ENCODE results near the gene POP4.

The POP4 gene

DNA sequence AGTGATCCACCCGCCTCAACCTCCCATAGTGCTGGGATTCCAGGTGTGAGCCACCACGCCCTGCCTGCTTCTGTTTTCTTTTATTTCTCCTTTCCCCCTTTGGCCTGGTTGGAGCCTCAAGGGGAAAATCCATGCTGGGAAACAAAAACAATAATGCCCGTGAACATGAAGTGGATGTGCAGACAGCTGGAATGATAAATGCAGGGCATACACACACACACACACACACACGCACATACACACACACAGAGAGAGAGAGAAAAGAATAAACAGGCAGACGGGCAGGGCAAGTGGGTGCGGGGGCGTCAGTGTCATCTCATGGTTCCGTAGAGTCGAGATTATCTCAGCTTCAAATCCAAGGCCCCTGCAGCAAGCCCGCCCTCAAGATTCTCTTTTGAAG is 54.8 kb downstream of the POP4 start:
- peak in 1 of 2 donors; percentile 38 for DNase-seq (ENCODE audit: low read depth in 2 of 2, low spot score in 1 of 2)

DNA sequence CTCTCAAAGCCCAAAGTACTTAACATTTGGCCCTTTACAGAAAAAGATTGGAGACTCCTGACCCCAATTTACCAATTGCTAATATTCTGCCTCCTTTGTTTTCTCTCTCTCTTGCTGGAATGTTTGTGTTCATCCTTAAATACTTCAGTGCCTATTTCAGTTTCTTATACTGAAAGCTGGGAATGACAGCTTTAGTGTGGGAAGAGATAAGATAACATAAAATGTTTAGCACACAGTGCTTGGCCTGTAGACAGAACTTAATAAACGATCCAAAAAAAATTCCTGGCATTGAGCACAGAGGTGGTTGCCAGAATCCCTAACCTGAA is 56.2 kb downstream of the POP4 start:
- no peak for DNase-seq (ENCODE audit: low read depth in 2 of 2, low spot score in 1 of 2)

- no peak for DNase-seq (ENCODE audit: low read depth in 2 of 2, low spot score in 1 of 2)
These were observed 56.7 kb downstream of the POP4 start for GRCh38 chr19:29662604-29663404.

- DNase-seq (ENCODE audit: low read depth in 2 of 2, low spot score in 1 of 2), result no peak
These were observed 58.0 kb downstream of the POP4 start for GRCh38 chr19:29663861-29664752.

- no peak for DNase-seq (ENCODE audit: low read depth in 2 of 2, low spot score in 1 of 2)
These were observed 58.7 kb downstream of the POP4 start for GRCh38 chr19:29664753-29665214.

DNA sequence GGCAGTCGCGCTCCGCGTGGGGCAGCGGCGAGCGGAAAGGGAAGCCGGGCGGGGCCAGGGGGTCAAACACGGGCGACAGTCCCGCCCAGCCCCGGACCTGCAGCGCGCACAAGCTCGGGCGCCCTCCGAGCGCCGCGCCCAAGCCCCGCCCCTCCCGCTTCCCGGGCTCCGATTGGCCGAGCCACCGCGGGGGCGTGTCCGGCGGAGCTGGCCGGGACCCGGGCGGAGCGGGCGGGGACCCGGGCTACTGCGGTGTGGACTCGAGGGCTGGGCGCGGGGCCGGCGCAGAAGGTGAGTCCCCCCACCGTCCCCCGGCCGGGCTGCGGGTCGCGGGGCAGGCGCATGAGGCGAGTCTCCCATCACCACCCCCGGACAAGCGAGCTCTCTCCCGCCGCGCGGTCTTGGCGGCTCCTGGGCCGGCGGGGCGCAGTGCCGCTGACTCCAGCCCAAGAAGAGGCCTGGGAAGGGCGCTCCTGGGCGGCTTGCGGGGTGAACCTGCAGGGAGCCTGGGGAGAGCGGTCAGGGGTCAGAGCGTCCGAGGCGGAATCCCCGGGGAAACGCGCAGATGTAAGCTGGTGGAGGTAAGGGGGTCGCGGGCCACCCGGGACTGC is 59.2 kb downstream of the POP4 start, which contains the start of gene PLEKHF1:
Gene PLEKHF1 (plus strand): TSS at position 247 of the 611 bp plus-strand sequence. CDS start 8,379 bp downstream, outside the sequence.
- DNase-seq (ENCODE audit: low read depth in 2 of 2, low spot score in 1 of 2), result peak; percentile 52 to 58

GRCh38 chr19:29665826-29666577 is 59.9 kb downstream of the POP4 start:
- DNase-seq (ENCODE audit: low read depth in 2 of 2, low spot score in 1 of 2), result no peak
